ENCODE data around the gene FASTKD2.

The FASTKD2 gene

GRCh38 chr2:206840999-206841398, 75.6 kb downstream of the FASTKD2 start:
- DNase-seq = no peak

All from stimulated activated CD8-positive, alpha-beta memory T cell treated with anti-CD3 and anti-CD28 coated beads, Interleukin-4, amount 100 ng/mL, for 48 hours (primary cell).